Activated CD4-positive, alpha-beta memory T cell treated with anti-CD3 and anti-CD28 coated beads, Interleukin-2, amount 10 ng/mL, durations not matched to agents 7 days and 5 days (primary cell): ENCODE data around the gene OR9I1. TPM values are rescaled to one million over a fixed set of nuclear protein-coding genes. Genes with fewer than 3 reads are reported as not detected.

Experiments
- CTCF ChIA-PET: fragments of 350-600 bp; sonication (Branson Sonifier 250); formaldehyde crosslinking; loops from one replicate; lab custom pipeline; 2021; ENCODE audit warnings: antibody characterized with exemption, inconsistent platforms; lab: Charles Lee
- POLR2A ChIA-PET: fragments of 350-600 bp; sonication (Branson Sonifier 250); formaldehyde crosslinking; loops from one replicate; lab custom pipeline; 2021; ENCODE audit warnings: antibody characterized with exemption; lab: Charles Lee
- DNase-seq: peaks from one replicate; pipeline ENCODE4 v3.0.0-alpha.2; 2020
- H3K27ac Mint-ChIP-seq: one replicate; pipeline ENCODE4 v1.8.0; 2021; ENCODE audit warnings: mild to moderate bottlenecking, mixed read lengths
- H3K27me3 Mint-ChIP-seq: one replicate; pipeline ENCODE4 v1.8.0; 2021; ENCODE audit warnings: mixed read lengths
- H3K36me3 Mint-ChIP-seq: one replicate; pipeline ENCODE4 v1.8.0; 2021; ENCODE audit warnings: low read depth, mixed read lengths
- H3K4me1 Mint-ChIP-seq: one replicate; pipeline ENCODE4 v1.8.0; 2021; ENCODE audit warnings: mixed read lengths
- H3K4me3 Mint-ChIP-seq: one replicate; pipeline ENCODE4 v1.8.0; 2021; ENCODE audit warnings: mild to moderate bottlenecking, mixed read lengths
- H3K9me3 Mint-ChIP-seq: one replicate; pipeline ENCODE4 v1.8.0; 2021; ENCODE audit warnings: mixed read lengths
- total RNA-seq, 2 experiments: library from RNA; stranded (reverse); gene quantifications; one replicate each; pipeline ENCODE4 v1.2.3, GENCODE V29; 2021

The OR9I1 gene
- total RNA-seq, 2 experiments from 2014 or later = not detected

DNA sequence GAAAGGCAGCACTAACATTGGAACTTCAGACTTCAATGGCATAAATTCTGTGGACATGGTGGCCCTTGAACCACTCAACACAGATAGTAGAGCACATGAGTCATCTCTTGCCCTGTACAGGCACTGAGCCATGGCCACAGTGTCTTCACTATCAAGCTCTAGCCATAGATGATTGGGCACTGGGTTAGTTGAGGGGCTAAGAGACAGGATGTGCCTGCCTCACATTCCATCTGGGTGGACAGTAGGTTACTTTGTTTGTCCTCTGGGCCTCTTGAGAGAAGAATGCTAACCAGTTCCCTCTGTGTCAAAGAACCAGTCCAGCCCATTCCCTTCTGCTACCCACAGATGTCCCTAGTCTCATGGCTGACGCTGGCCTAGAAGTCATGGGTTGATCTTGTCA lies 54.7 kb downstream of the OR9I1 start:
- Mint-ChIP-seq H3K4me3 (no peak overlapping the region), H3K36me3 (no peaks in the 10 kb centered on the region), H3K4me1 (no peaks in the 10 kb centered on the region), H3K27ac (no peak overlapping the region), H3K27me3 (no peaks in the 10 kb centered on the region), H3K9me3 (no peaks in the 10 kb centered on the region)
- DNase-seq = no peak
- ChIA-PET POLR2A (no interaction called here), CTCF (no interaction called here)

DNA sequence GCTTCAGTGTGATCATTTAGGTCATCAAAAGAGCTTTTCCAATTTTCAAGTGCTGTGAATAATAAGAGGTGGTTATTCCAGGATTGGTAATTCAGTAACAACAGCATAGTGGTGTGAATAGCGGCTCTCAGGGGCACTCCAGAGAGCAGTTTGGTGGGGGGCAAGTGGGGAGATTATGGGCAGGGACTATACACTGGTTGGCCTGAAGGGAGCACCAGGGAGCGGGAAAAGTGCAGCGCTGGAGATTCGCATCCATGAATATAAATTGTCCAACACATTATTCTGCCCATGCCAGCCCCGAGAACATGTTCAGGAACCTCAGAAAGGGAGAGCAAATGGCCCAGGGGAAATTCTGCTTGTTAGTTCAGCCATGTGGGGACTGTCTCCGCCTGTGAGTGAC lies 56.7 kb downstream of the OR9I1 start:
- ChIA-PET CTCF (no interaction called here), POLR2A (no interaction called here)

DNA sequence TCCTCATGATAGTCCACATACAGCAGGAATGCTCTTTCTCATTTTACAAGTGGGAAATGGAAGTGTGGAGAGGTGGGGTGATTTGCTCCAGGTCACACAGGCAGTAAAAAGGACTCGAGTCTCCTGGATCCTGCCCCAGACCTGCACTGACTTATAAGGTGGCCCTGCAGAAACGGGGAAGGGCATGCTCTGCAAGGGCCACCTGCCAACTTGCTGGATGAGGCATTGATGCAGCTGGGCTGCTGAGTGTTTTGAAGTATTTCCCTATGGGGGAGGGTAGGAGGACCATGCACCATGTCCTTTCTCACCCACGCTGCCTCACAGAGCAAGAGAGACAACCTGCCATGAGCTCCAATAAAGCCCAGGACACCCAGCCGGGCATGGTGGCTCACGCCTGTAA lies 57.6 kb downstream of the OR9I1 start:
- H3K9me3 Mint-ChIP-seq = no peaks in the 10 kb centered on the region
- H3K4me3 Mint-ChIP-seq = no peak overlapping the region
- no peaks in the 10 kb centered on the region for H3K36me3 Mint-ChIP-seq
- H3K4me1 Mint-ChIP-seq = no peaks in the 10 kb centered on the region
- ChIA-PET CTCF (no interaction called here), POLR2A (no interaction called here)
- H3K27ac Mint-ChIP-seq = no peak overlapping the region
- H3K27me3 Mint-ChIP-seq = no peaks in the 10 kb centered on the region
- DNase-seq = no peak

More for the DNA sequence above, 56.7 kb downstream of the OR9I1 start:
- Mint-ChIP-seq H3K4me1 (no peaks in the 10 kb centered on the region), H3K27ac (no peak overlapping the region), H3K36me3 (no peaks in the 10 kb centered on the region), H3K9me3 (no peaks in the 10 kb centered on the region), H3K4me3 (no peak overlapping the region), H3K27me3 (no peaks in the 10 kb centered on the region)
- DNase-seq = no peak

Other genes starting within 250 kb of the OR9I1 start
- gene OR9Q1, start 101.6 kb downstream of the OR9I1 start, total RNA-seq = not detected
- not detected for gene OR6Q1, start 94.6 kb downstream of the OR9I1 start, total RNA-seq
- not detected for gene OR9Q2, start 63.5 kb upstream of the OR9I1 start, total RNA-seq
- gene OR1S2, start 78.6 kb upstream of the OR9I1 start, total RNA-seq = not detected
- gene OR1S1, start 87.2 kb upstream of the OR9I1 start, total RNA-seq = not detected
- gene OR10Q1, start 103.4 kb upstream of the OR9I1 start, total RNA-seq = not detected
- not detected for gene OR10W1, start 142.7 kb upstream of the OR9I1 start, total RNA-seq
- gene OR5B17, start 233.5 kb upstream of the OR9I1 start, total RNA-seq = not detected